ENCODE measurements around the gene ACAD8.

Gene ACAD8

DNA sequence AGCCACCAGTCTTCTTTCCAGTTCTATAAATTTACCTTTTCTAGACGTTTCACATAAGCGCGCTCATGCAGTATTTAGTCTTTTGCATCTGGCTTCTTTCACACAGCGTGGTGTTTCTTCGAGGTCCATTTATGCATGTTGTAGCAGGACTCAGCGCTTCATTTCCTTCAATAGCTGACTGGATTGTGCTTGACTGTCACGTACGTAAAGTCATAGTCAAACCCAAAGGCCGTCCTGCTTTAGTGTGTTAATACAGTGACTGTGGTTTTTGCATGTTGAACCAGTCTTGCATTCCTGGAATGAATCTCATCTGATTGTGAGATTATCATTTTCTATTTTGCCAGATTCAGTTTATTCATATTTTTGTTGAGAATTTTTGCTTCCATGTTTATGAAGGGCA lies 41.3 kb downstream of the ACAD8 start:
- H3K27me3 ChIP-seq = peaks cover 0 to 6% of the 10 kb centered on the region in 2 donors
- DNase-seq = no peak
- no peaks in the 10 kb centered on the region for H3K36me3 ChIP-seq
- TF ChIP-seq, protein P1, sequence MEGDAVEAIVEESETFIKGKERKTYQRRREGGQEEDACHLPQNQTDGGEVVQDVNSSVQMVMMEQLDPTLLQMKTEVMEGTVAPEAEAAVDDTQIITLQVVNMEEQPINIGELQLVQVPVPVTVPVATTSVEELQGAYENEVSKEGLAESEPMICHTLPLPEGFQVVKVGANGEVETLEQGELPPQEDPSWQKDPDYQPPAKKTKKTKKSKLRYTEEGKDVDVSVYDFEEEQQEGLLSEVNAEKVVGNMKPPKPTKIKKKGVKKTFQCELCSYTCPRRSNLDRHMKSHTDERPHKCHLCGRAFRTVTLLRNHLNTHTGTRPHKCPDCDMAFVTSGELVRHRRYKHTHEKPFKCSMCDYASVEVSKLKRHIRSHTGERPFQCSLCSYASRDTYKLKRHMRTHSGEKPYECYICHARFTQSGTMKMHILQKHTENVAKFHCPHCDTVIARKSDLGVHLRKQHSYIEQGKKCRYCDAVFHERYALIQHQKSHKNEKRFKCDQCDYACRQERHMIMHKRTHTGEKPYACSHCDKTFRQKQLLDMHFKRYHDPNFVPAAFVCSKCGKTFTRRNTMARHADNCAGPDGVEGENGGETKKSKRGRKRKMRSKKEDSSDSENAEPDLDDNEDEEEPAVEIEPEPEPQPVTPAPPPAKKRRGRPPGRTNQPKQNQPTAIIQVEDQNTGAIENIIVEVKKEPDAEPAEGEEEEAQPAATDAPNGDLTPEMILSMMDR (IDR thresholded peaks at IDR 0.05) = no peak
- H3K4me1 ChIP-seq = no peaks in the 10 kb centered on the region
- no peak overlapping the region for H3K4me3 ChIP-seq
- no peaks in the 10 kb centered on the region for H3K9me3 ChIP-seq
- no peak overlapping the region for H3K27ac ChIP-seq
- intact Hi-C loops (cut with DNase I; ENCODE audit: low total_unique reads) = no loop called here

DNA sequence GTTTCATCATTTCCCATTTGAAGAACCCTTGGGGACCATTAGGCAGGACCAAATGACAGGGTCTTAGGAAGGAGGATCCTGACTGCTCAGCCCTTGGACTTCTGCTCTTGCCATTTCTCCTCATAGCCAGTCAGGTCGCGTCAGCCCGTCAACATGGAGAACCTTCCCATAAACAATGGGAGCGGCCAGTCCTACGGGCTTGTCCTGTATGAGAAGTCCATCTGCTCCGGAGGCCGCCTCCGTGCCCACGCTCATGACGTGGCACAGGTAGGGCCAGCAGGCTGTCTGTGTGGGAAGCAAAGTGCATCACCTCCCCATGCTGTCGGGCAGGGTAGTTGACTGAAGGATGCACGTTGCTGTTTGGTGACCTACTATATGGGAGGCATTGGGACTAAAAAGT lies 58.9 kb downstream of the ACAD8 start:
- DNase-seq = no peak
- no peak overlapping the region for H3K27ac ChIP-seq
- intact Hi-C loops (cut with DNase I; ENCODE audit: low total_unique reads) = no loop called here
- no peak overlapping the region for H3K4me3 ChIP-seq
- no peaks in the 10 kb centered on the region for H3K36me3 ChIP-seq
- H3K9me3 ChIP-seq = peaks cover 0 to 8% (median 6%) of the 10 kb centered on the region in 3 donors
- peaks cover 0 to 12% of the 10 kb centered on the region in 2 donors for H3K27me3 ChIP-seq
- no peaks in the 10 kb centered on the region for H3K4me1 ChIP-seq
- TF ChIP-seq, protein P1 (IDR thresholded peaks at IDR 0.05) = no peak

DNA sequence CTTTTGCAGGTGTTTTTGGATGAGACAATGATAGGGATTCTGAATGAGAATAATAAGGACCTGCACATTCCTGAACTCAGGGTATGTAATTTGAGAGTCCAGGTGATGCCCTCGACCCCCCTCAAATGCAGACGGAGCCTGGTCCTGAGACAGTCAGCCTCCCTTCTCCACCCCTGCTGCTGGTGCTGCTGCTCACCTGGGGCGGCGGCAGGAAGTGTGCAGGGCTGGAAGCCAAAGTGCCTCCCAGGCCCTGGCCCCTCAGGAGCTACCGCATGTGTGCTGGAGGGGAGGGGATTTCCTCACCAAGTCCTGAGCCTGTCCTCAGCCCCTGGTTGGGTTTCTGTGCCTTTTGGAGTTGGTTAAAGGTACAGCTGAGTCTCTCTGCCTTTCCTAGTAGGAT lies 59.4 kb downstream of the ACAD8 start:
- intact Hi-C loops (cut with DNase I; ENCODE audit: low total_unique reads) = no loop called here
- Histone ChIP-seq H3K9me3 (peaks cover 0 to 9% (median 7%) of the 10 kb centered on the region in 3 donors), H3K36me3 (no peaks in the 10 kb centered on the region), H3K4me3 (no peak overlapping the region), H3K27me3 (peaks cover 0 to 12% of the 10 kb centered on the region in 2 donors), H3K27ac (no peak overlapping the region), H3K4me1 (no peaks in the 10 kb centered on the region)
- TF ChIP-seq, protein P1 (IDR thresholded peaks at IDR 0.05) = no peak
- no peak for DNase-seq

DNA sequence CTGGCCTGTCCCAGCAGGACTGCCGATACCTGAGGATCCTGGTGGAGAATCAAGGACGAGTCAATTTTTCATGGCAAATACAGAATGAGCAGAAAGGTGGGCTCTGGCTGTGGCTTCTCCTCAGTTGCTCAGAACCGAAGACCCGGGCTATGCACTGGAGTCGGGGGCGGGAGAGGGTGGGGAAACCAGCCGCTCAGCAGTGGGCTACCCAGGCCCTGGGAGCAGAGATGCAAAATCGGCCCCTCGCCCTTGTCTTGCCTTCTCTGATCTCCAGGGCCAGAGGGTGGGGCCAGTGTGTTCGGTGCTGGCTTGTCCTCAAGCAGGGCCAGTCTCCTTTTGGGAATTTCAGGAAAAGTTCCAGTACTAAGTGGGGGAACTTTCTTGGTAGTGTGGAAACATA lies 60.0 kb downstream of the ACAD8 start:
- no peaks in the 10 kb centered on the region for H3K4me1 ChIP-seq
- no peak for DNase-seq
- H3K36me3 ChIP-seq = no peaks in the 10 kb centered on the region
- TF ChIP-seq, protein P1 (IDR thresholded peaks at IDR 0.05) = no peak
- intact Hi-C loops (cut with DNase I; ENCODE audit: low total_unique reads) = no loop called here
- H3K4me3 ChIP-seq = no peak overlapping the region
- peaks cover 0 to 12% of the 10 kb centered on the region in 2 donors for H3K27me3 ChIP-seq
- no peak overlapping the region for H3K27ac ChIP-seq
- peaks cover 0 to 9% (median 7%) of the 10 kb centered on the region in 3 donors for H3K9me3 ChIP-seq

DNA sequence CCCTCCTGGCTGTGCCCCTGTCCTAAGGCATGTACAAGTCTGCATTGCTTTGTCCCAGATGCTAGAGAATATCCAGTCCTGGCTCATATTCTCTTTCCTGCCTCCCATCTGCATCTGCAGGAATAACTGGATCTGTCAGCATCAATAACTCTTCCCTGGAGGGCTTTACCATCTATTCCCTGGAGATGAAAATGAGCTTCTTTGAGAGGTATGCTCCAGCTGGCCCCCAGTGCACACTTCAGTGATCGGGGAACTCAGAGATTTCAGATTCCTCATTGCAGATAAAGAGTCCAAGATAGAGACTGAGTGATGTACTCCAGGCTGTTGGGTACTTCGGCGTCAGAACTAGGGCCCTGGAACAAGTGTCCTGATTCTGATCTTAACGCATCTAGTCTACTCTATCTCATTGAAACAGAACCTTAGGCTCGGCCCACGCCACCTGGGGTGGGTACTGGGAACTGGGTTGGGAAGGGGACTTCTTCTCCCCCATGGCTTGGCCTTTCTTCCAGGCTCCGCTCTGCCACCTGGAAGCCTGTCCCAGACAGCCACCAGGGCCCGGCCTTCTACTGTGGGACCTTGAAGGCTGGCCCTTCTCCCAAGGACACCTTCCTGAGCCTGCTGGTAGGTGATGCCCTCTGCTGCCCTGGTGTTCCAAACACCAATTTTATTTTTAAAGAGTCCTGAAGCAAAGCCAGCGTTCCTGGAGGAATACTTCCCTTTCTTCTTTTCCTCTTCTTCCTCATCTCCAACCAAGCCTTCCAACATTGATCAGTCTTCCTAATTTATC lies 60.6 kb downstream of the ACAD8 start:
- Histone ChIP-seq H3K36me3 (no peaks in the 10 kb centered on the region), H3K9me3 (peaks cover 0 to 9% (median 7%) of the 10 kb centered on the region in 3 donors), H3K4me3 (no peak overlapping the region), H3K4me1 (no peaks in the 10 kb centered on the region), H3K27me3 (peaks cover 0 to 12% of the 10 kb centered on the region in 2 donors), H3K27ac (no peak overlapping the region)
- intact Hi-C loops (cut with DNase I; ENCODE audit: low total_unique reads) = no loop called here
- no peak for DNase-seq
- TF ChIP-seq, protein P1 (IDR thresholded peaks at IDR 0.05) = no peak
